MM.1S (cell line): ENCODE measurements around the gene GALNS.

ENCODE experiments used
- DNase-seq: peaks from one replicate; pipeline ENCODE4 v3.0.0-alpha.2; 2015
- H2AFZ ChIP-seq: fragments of 300-600 bp; sonication (generic); 2 replicates; pipeline ENCODE4 v1.6.0; 2016; ENCODE audit warnings: antibody characterized with exemption, low read length
- H3F3A ChIP-seq: fragments of 300-600 bp; sonication (generic); 2 replicates; pipeline ENCODE4 v1.6.1; 2016; ENCODE audit warnings: mild to moderate bottlenecking, antibody characterized with exemption, low read length, moderate library complexity, mixed read lengths; ENCODE audit not compliant: insufficient read depth
- H3K27ac ChIP-seq: fragments of 300-600 bp; sonication (generic); 2 replicates; pipeline ENCODE4 v1.5.1; 2016; ENCODE audit warnings: mild to moderate bottlenecking, low read length
- H3K27me3 ChIP-seq: fragments of 300-600 bp; sonication (generic); replicated peaks from 2 replicates; pipeline ENCODE4 v1.6.0; 2016; ENCODE audit warnings: low read length; ENCODE audit not compliant: insufficient read depth
- H3K36me3 ChIP-seq: fragments of 300-600 bp; sonication (generic); replicated peaks from 2 replicates; pipeline ENCODE4 v1.6.1; 2016; ENCODE audit warnings: mild to moderate bottlenecking, low read length, mixed read lengths; ENCODE audit not compliant: insufficient read depth
- H3K4me1 ChIP-seq: fragments of 300-600 bp; sonication (generic); 2 replicates; pipeline ENCODE4 v1.6.1; 2016; ENCODE audit warnings: low read length, mixed read lengths
- H3K4me2 ChIP-seq: fragments of 300-600 bp; sonication (generic); 2 replicates; pipeline ENCODE4 v1.6.0; 2016; ENCODE audit warnings: low read depth, low read length
- H3K4me3 ChIP-seq: fragments of 300-600 bp; sonication (generic); 2 replicates; pipeline ENCODE4 v1.5.1; 2016; ENCODE audit warnings: low read length, mixed read lengths
- H3K79me2 ChIP-seq: fragments of 300-600 bp; sonication (generic); 2 replicates; pipeline ENCODE4 v1.6.1; 2016; ENCODE audit warnings: mixed run types, low read length, mixed read lengths
- H3K9ac ChIP-seq: fragments of 300-600 bp; sonication (generic); 2 replicates; pipeline ENCODE4 v1.6.1; 2016; ENCODE audit warnings: low read length, mixed read lengths
- H3K9me2 ChIP-seq: fragments of 300-600 bp; sonication (generic); replicated peaks from 2 replicates; pipeline ENCODE4 v1.6.1; 2016; ENCODE audit warnings: mild to moderate bottlenecking, low read length, mixed read lengths; ENCODE audit not compliant: insufficient read depth
- H3K9me3 ChIP-seq: fragments of 300-600 bp; sonication (generic); replicated peaks from 2 replicates; pipeline ENCODE4 v1.6.1; 2016; ENCODE audit warnings: mild to moderate bottlenecking, low read length, mixed read lengths; ENCODE audit not compliant: insufficient read depth
- H4K20me1 ChIP-seq: fragments of 300-600 bp; sonication (generic); 2 replicates; pipeline ENCODE4 v1.6.1; 2016; ENCODE audit warnings: mild to moderate bottlenecking, low read length, moderate library complexity, mixed read lengths; ENCODE audit not compliant: insufficient read depth
- CTCF ChIP-seq: fragments of 300-600 bp; sonication (generic); IDR thresholded peaks from 2 replicates; pipeline ENCODE4 v1.5.1; 2016; ENCODE audit warnings: antibody characterized with exemption, low read length, mixed read lengths
- EZH2 ChIP-seq: fragments of 300-600 bp; sonication (generic); optimal IDR thresholded peaks from 2 replicates; pipeline ENCODE3; 2017; ENCODE audit warnings: low read depth, mild to moderate bottlenecking, antibody characterized with exemption, low read length, mixed read lengths
- EZH2phosphoT487 ChIP-seq: fragments of 300-600 bp; sonication (generic); IDR thresholded peaks from 2 replicates; pipeline ENCODE4 v1.6.1; 2018; ENCODE audit warnings: antibody characterized with exemption, low read length

GALNS gene

GRCh38 chr16:88775825-88776224 is 80.9 kb downstream of the GALNS start:
- Histone ChIP-seq H3K79me2 (peaks cover 98% of the 10 kb centered on the region), H4K20me1 (peaks cover 7% of the 10 kb centered on the region), H3K4me1 (peaks cover 9% of the 10 kb centered on the region; the same call in 1 of the 2 replicates)

DNA sequence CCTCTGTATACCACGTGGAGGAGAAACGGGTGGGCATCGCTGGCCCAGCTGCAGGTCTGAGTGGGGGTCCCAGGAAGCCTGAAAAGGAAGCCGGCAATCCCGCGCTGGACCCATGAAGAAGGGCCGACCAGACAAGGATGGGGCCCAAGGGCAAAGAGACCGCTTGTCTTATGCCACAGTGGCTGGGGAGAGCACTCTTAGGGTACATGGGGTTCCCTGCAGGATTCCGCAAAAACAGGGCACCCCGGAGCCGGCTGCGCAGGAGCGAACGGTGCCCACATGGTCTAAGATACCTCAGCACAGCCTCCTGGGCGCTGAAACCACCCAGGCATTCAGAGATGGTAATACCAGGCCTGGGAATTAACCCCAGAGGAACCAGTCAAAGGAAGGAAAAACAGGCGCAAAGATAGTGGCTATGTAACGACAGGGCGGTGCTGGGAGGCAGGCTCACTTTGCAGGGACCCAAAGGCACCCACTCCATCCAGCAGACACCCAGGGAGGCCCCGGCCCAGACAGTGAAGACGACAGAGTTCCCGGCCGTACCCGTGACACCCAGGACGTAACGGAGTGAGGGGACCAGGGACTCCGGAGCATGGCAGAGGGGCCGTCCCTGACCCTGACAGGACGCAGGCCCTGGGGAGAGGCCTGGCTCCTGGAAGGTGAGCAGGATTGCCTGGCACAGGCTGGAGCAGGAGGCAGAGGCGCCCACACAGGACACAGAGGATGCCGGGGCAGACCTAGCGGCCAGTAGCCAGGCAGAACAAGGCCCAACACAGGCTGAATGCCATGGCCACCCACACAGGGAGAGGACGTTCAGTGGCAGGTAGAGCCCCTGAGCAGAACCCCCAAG is 82.0 kb downstream of the GALNS start:
- H3K4me2 ChIP-seq = no peak overlapping the region
- peaks cover 15% of the 10 kb centered on the region for H4K20me1 ChIP-seq
- H3K79me2 ChIP-seq = peaks cover 98% of the 10 kb centered on the region
- no peaks in the 10 kb centered on the region for H3K9me2 ChIP-seq
- DNase-seq = no peak
- no peaks in the 10 kb centered on the region for H3K27me3 ChIP-seq
- TF ChIP-seq CTCF (no peak), EZH2 (no peak), EZH2phosphoT487 (no peak)
- H3K9me3 ChIP-seq = no peaks in the 10 kb centered on the region
- H2AFZ ChIP-seq = no peak overlapping the region
- no peak overlapping the region for H3K9ac ChIP-seq
- no peak overlapping the region for H3K4me3 ChIP-seq
- no peaks in the 10 kb centered on the region for H3F3A ChIP-seq
- no peaks in the 10 kb centered on the region for H3K4me1 ChIP-seq
- no peak overlapping the region for H3K27ac ChIP-seq
- H3K36me3 ChIP-seq = no peaks in the 10 kb centered on the region

More at GRCh38 chr16:88775825-88776224, 80.9 kb downstream of the GALNS start:
- Histone ChIP-seq H2AFZ (no peak overlapping the region), H3K9me2 (no peaks in the 10 kb centered on the region), H3K4me2 (no peak overlapping the region), H3K9me3 (no peaks in the 10 kb centered on the region), H3K4me3 (no peak overlapping the region), H3K27me3 (no peaks in the 10 kb centered on the region), H3K36me3 (no peaks in the 10 kb centered on the region), H3K27ac (no peak overlapping the region), H3F3A (peaks cover under 1% of the 10 kb centered on the region; the same call in 1 of the 2 replicates), H3K9ac (no peak overlapping the region)
- no peak for DNase-seq
- TF ChIP-seq EZH2 (no peak), CTCF (no peak), EZH2phosphoT487 (no peak)

DNA sequence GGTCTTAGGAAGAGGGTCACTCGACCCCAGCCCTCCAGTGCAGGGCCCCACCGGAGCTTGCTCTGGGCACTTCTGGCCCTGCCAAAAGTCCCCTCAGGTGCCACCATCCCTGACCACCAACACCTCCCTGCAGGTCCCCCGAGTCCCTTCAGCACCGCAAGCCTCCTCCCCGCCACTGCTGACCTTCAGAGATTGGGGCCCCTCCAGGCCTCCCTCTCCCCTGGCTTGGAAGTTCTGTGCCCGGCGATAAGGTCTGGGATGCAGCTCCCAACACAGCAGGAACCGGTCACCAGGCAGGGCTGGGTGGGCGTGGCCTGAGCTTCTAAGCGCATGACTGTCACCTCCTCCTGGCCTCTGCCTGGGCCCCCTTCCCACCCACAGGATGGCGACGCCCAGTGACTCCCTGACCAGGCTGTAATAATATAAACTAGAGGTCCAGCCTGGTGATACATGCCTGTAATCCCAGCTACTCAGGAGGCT is 82.9 kb downstream of the GALNS start:
- no peak overlapping the region for H3K4me3 ChIP-seq
- H4K20me1 ChIP-seq = peaks cover 15% of the 10 kb centered on the region
- no peaks in the 10 kb centered on the region for H3K27me3 ChIP-seq
- DNase-seq = no peak
- H3K9me2 ChIP-seq = no peaks in the 10 kb centered on the region
- no peaks in the 10 kb centered on the region for H3K4me1 ChIP-seq
- H3K36me3 ChIP-seq = no peaks in the 10 kb centered on the region
- no peak overlapping the region for H3K27ac ChIP-seq
- no peak for TF ChIP-seq EZH2
- TF ChIP-seq EZH2phosphoT487 = no peak
- TF ChIP-seq CTCF = no peak
- H3K79me2 ChIP-seq = peaks cover 98% of the 10 kb centered on the region
- H2AFZ ChIP-seq = no peak overlapping the region
- no peak overlapping the region for H3K9ac ChIP-seq
- H3F3A ChIP-seq = no peaks in the 10 kb centered on the region
- no peak overlapping the region for H3K4me2 ChIP-seq
- no peaks in the 10 kb centered on the region for H3K9me3 ChIP-seq
